ENCODE data around the gene DYNC2H1.

The DYNC2H1 gene

DNA sequence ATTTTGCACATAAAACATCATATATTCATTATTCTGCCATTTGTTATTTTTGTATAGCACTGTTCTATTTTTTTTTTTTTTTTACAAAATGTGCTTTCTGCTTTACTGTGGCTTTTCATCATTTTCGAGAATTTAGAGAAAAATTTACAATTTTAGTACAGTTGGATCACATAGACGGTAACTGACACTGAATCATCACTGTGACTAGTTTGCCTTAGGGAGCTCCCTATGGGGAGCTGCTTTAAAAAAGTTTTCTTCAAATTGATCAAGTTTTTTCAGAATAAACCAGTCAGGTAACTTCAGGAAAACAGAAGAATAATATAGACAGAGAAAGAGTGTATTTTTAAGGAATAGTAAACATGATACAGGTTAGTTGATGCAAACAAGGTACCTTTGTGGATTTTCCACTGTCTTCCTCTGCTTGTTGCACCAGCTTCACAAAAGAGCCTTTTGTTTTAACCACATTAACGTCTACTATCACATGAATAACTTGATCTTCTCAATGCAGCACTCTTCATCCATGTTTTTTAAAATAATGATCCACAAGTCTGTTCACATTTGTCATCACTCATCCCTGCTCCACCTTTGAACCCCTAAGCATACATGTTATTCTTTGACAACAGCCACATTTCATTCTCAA lies 327.0 kb downstream of the DYNC2H1 start:
- Histone ChIP-seq H3K27me3 (ENCODE audit: control insufficient read depth in 1 of 2, insufficient read depth in 2 of 2, low read length in 2 of 2) (no peaks in the 10 kb centered on the region), H3K36me3 (ENCODE audit: control insufficient read depth in 1 of 2, insufficient read depth in 2 of 2, low read length in 2 of 2) (no peaks in the 10 kb centered on the region), H3K9me3 (ENCODE audit: control insufficient read depth in 1 of 2, low read length in 2 of 2) (no peaks in the 10 kb centered on the region), H3K27ac (ENCODE audit: low read depth, low read length) (no peak overlapping the region), H3K4me1 (ENCODE audit: control insufficient read depth in 1 of 2, insufficient read depth in 2 of 2, low read length in 2 of 2) (no peaks in the 10 kb centered on the region), H3K9ac (ENCODE audit: low read depth in 1 of 2, low read length in 2 of 2) (no peak overlapping the region), H3K4me3 (ENCODE audit: low read depth in 1 of 2, low read length in 2 of 2) (no peak overlapping the region)

DNA sequence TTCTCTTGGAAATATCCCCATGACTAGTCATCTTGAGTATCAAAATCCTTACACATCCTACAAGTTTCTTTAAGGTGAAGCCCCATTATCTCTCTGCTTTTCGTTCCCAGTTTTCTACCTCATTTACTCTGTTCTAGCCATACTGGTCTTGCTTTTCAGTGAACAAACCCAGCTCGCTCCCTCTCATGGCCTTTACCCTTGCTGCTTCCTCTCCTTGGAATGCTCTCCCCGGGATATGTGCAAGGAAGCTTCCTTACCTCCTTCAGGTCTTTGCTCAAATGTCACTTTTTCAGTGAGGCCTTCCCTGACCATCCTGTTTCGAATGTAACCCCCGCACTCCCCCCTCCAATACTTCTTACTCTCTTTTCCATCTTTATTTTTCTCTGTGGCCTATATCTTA lies 331.8 kb downstream of the DYNC2H1 start:
- Histone ChIP-seq H3K4me3 (ENCODE audit: low read depth in 1 of 2, low read length in 2 of 2) (no peak overlapping the region), H3K27ac (ENCODE audit: low read depth, low read length) (no peak overlapping the region), H3K4me1 (ENCODE audit: control insufficient read depth in 1 of 2, insufficient read depth in 2 of 2, low read length in 2 of 2) (no peaks in the 10 kb centered on the region), H3K9me3 (ENCODE audit: control insufficient read depth in 1 of 2, low read length in 2 of 2) (no peaks in the 10 kb centered on the region), H3K36me3 (ENCODE audit: control insufficient read depth in 1 of 2, insufficient read depth in 2 of 2, low read length in 2 of 2) (no peaks in the 10 kb centered on the region), H3K9ac (ENCODE audit: low read depth in 1 of 2, low read length in 2 of 2) (no peak overlapping the region), H3K27me3 (ENCODE audit: control insufficient read depth in 1 of 2, insufficient read depth in 2 of 2, low read length in 2 of 2) (no peaks in the 10 kb centered on the region)

DNA sequence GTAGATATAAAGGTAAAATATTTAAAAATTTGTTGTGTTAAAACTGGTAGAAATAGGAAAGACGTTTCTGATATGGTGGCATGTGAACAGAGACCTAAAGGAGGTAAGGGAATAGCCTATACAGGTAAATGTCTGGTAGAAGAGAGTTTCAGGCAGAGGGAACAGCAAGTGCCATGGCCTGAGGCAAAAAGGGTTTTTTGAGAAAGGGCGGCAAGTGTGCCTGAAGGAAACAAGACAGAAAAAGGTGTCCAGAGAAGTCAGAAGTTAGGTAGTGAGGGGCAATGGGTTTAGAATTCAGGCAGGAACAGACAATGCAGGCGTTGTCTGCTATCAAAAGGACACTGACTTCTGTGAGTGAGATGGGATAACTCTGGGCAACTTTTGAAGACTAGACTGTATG lies 339.7 kb downstream of the DYNC2H1 start:
- H3K27me3 ChIP-seq (ENCODE audit: control insufficient read depth in 1 of 2, insufficient read depth in 2 of 2, low read length in 2 of 2): no peaks in the 10 kb centered on the region
- no peaks in the 10 kb centered on the region for H3K4me1 ChIP-seq (ENCODE audit: control insufficient read depth in 1 of 2, insufficient read depth in 2 of 2, low read length in 2 of 2)
- no peaks in the 10 kb centered on the region for H3K9me3 ChIP-seq (ENCODE audit: control insufficient read depth in 1 of 2, low read length in 2 of 2)
- H3K4me3 ChIP-seq (ENCODE audit: low read depth in 1 of 2, low read length in 2 of 2): no peak overlapping the region
- H3K27ac ChIP-seq (ENCODE audit: low read depth, low read length): no peak overlapping the region
- H3K36me3 ChIP-seq (ENCODE audit: control insufficient read depth in 1 of 2, insufficient read depth in 2 of 2, low read length in 2 of 2): no peaks in the 10 kb centered on the region
- H3K9ac ChIP-seq (ENCODE audit: low read depth in 1 of 2, low read length in 2 of 2): no peak overlapping the region

DNA sequence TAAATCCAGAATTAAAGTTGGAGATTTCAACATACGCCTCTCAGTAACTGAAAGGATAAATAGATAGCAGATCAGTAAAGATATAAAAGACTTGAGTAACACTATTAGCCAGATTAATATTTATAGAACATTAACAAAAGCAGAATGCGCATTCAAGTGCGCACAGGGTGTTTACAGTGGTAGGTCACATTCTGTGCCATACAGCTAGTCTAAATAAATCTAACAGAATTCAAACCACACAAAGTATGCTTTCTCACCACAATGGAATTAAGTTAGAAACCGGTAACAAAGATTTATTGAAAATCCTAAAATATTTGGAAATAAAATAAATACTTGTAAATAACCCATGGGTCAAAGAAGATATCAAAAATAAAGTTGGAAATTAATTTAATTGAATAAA lies 341.0 kb downstream of the DYNC2H1 start:
- Histone ChIP-seq H3K27ac (ENCODE audit: low read depth, low read length) (no peak overlapping the region), H3K9ac (ENCODE audit: low read depth in 1 of 2, low read length in 2 of 2) (no peak overlapping the region), H3K4me1 (ENCODE audit: control insufficient read depth in 1 of 2, insufficient read depth in 2 of 2, low read length in 2 of 2) (no peaks in the 10 kb centered on the region), H3K27me3 (ENCODE audit: control insufficient read depth in 1 of 2, insufficient read depth in 2 of 2, low read length in 2 of 2) (no peaks in the 10 kb centered on the region), H3K36me3 (ENCODE audit: control insufficient read depth in 1 of 2, insufficient read depth in 2 of 2, low read length in 2 of 2) (no peaks in the 10 kb centered on the region), H3K4me3 (ENCODE audit: low read depth in 1 of 2, low read length in 2 of 2) (no peak overlapping the region), H3K9me3 (ENCODE audit: control insufficient read depth in 1 of 2, low read length in 2 of 2) (no peaks in the 10 kb centered on the region)

DNA sequence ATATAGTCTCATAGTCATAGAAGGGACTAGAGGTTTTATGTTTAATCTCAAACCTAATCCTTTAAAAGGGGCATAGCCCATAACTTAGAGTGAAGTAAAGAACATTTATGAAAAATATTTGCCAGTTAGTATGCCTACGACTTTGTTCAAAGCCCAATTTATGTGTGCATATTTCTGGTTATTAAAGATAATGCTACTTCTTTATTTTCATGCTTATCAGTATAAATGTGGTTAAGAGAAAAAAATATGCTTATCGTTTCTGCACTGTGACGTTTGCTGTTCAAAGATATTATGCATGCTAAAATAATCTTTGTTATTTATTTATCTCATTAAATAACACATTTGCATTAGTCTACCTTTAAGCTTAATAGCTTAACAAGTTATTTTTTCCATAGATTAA lies 343.9 kb downstream of the DYNC2H1 start:
- Histone ChIP-seq H3K4me3 (ENCODE audit: low read depth in 1 of 2, low read length in 2 of 2) (no peak overlapping the region), H3K4me1 (ENCODE audit: control insufficient read depth in 1 of 2, insufficient read depth in 2 of 2, low read length in 2 of 2) (no peaks in the 10 kb centered on the region), H3K9ac (ENCODE audit: low read depth in 1 of 2, low read length in 2 of 2) (no peak overlapping the region), H3K27ac (ENCODE audit: low read depth, low read length) (no peak overlapping the region), H3K27me3 (ENCODE audit: control insufficient read depth in 1 of 2, insufficient read depth in 2 of 2, low read length in 2 of 2) (no peaks in the 10 kb centered on the region), H3K9me3 (ENCODE audit: control insufficient read depth in 1 of 2, low read length in 2 of 2) (no peaks in the 10 kb centered on the region), H3K36me3 (ENCODE audit: control insufficient read depth in 1 of 2, insufficient read depth in 2 of 2, low read length in 2 of 2) (no peaks in the 10 kb centered on the region)

DNA sequence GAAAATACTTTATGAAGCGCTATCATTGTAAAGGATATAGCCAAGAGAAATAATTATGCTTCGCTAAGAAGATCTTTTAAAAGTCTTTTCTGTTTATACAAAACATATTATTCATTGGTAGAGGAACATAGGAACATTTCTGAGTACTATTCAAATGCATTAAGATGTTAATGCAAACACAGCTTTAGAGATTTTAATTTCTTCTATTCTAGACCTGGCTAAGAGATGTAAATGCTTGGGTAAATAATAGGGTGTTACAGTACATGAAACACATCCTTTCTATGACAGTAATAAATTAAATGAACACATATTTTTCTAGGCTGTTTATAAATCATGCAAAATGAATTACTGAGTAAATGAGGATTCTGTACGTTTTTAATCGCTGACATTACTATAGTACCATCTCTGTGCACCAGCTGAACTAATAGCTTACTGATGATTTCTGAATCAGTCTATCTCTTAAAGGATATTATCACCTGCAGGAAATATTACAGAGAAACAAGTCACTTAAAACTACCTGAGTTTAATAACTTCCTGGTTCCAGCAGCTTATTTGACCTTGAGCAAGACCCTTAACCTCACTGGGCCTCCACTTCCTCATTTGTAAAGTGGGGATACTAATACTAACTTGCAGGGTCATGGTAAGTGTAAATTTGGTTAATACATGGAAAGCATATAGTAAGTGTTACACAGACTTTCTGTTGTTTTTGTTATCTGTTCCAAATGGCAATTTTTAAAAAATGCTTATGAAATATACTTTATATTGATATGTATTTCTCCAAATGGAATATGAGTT lies 344.9 kb downstream of the DYNC2H1 start:
- Histone ChIP-seq H3K4me3 (ENCODE audit: low read depth in 1 of 2, low read length in 2 of 2) (no peak overlapping the region), H3K9me3 (ENCODE audit: control insufficient read depth in 1 of 2, low read length in 2 of 2) (no peaks in the 10 kb centered on the region), H3K36me3 (ENCODE audit: control insufficient read depth in 1 of 2, insufficient read depth in 2 of 2, low read length in 2 of 2) (no peaks in the 10 kb centered on the region), H3K9ac (ENCODE audit: low read depth in 1 of 2, low read length in 2 of 2) (no peak overlapping the region), H3K4me1 (ENCODE audit: control insufficient read depth in 1 of 2, insufficient read depth in 2 of 2, low read length in 2 of 2) (no peaks in the 10 kb centered on the region), H3K27ac (ENCODE audit: low read depth, low read length) (no peak overlapping the region), H3K27me3 (ENCODE audit: control insufficient read depth in 1 of 2, insufficient read depth in 2 of 2, low read length in 2 of 2) (no peaks in the 10 kb centered on the region)

DNA sequence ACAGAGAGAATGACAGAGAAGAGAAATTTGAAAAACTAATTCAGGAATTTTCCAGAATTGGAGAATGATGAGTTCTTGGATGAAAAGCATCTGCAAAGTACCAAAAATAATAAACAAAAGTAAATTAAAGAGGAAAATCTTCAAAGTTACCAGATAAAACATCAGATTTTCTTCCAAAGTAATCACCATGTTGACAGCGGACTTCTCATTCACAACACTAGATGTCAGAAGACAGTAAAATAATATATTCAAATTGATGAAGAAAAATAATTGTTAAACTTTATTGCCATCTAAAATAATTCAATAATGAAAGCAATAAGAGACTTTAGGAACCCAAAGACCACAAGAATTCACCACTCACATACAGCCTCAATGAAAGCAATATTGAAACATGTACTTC lies 355.2 kb downstream of the DYNC2H1 start:
- H3K36me3 ChIP-seq (ENCODE audit: control insufficient read depth in 1 of 2, insufficient read depth in 2 of 2, low read length in 2 of 2): no peaks in the 10 kb centered on the region
- no peak overlapping the region for H3K4me3 ChIP-seq (ENCODE audit: low read depth in 1 of 2, low read length in 2 of 2)
- no peak overlapping the region for H3K9ac ChIP-seq (ENCODE audit: low read depth in 1 of 2, low read length in 2 of 2)
- H3K27me3 ChIP-seq (ENCODE audit: control insufficient read depth in 1 of 2, insufficient read depth in 2 of 2, low read length in 2 of 2): no peaks in the 10 kb centered on the region
- H3K4me1 ChIP-seq (ENCODE audit: control insufficient read depth in 1 of 2, insufficient read depth in 2 of 2, low read length in 2 of 2): no peaks in the 10 kb centered on the region
- H3K9me3 ChIP-seq (ENCODE audit: control insufficient read depth in 1 of 2, low read length in 2 of 2): no peaks in the 10 kb centered on the region
- no peak overlapping the region for H3K27ac ChIP-seq (ENCODE audit: low read depth, low read length)

DNA sequence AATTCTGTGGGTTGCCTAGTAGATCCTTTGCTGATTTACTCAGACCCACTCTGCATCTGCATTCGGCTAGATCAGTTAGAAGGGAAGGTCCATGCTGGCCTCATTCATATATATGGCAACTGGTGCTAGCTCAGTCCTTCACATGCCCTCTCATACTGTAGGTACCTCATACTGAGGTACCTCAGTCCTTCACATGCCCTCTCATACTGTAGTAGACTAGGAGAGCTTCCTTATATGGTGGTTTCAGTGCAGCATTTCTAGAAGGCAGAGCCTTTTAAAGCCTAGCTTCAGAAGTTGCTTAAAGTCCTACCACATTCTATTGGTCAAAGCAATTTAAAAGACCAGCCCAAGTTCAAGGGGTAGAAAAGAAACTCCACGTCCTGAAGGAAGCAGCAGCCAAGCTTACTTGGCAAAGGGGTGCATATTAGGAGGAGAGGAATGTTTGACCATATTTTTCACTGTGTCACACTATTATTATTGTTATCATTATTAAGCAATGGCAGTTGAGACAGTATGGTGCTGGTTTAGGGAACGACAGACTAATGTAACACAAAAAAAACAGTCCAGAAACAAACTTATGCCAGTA lies 356.4 kb downstream of the DYNC2H1 start:
- H3K36me3 ChIP-seq (ENCODE audit: control insufficient read depth in 1 of 2, insufficient read depth in 2 of 2, low read length in 2 of 2): no peaks in the 10 kb centered on the region
- H3K27ac ChIP-seq (ENCODE audit: low read depth, low read length): no peak overlapping the region
- H3K9me3 ChIP-seq (ENCODE audit: control insufficient read depth in 1 of 2, low read length in 2 of 2): no peaks in the 10 kb centered on the region
- no peak overlapping the region for H3K4me3 ChIP-seq (ENCODE audit: low read depth in 1 of 2, low read length in 2 of 2)
- H3K4me1 ChIP-seq (ENCODE audit: control insufficient read depth in 1 of 2, insufficient read depth in 2 of 2, low read length in 2 of 2): no peaks in the 10 kb centered on the region
- no peak overlapping the region for H3K9ac ChIP-seq (ENCODE audit: low read depth in 1 of 2, low read length in 2 of 2)
- H3K27me3 ChIP-seq (ENCODE audit: control insufficient read depth in 1 of 2, insufficient read depth in 2 of 2, low read length in 2 of 2): no peaks in the 10 kb centered on the region

DNA sequence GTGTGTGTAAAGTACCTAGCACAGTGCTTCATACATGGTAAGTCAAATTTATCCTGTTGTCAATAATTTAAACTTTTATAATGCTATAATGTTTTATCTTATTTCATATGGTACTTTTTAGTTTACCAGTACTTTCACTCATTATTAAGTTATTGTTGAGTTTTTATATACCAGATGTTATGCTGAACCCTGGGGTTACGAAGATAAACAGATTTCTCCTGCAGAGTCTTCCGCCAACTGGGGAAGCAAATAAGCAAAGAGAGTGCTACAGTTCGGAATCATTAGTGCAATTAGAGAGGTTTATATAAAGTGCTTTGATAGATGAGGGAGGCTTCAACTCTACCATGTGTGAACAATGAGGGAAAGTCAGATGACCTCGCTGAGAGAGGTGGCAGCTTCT lies 362.3 kb downstream of the DYNC2H1 start:
- Histone ChIP-seq H3K36me3 (ENCODE audit: control insufficient read depth in 1 of 2, insufficient read depth in 2 of 2, low read length in 2 of 2) (no peaks in the 10 kb centered on the region), H3K9ac (ENCODE audit: low read depth in 1 of 2, low read length in 2 of 2) (no peak overlapping the region), H3K27me3 (ENCODE audit: control insufficient read depth in 1 of 2, insufficient read depth in 2 of 2, low read length in 2 of 2) (no peaks in the 10 kb centered on the region), H3K9me3 (ENCODE audit: control insufficient read depth in 1 of 2, low read length in 2 of 2) (no peaks in the 10 kb centered on the region), H3K4me1 (ENCODE audit: control insufficient read depth in 1 of 2, insufficient read depth in 2 of 2, low read length in 2 of 2) (no peaks in the 10 kb centered on the region), H3K4me3 (ENCODE audit: low read depth in 1 of 2, low read length in 2 of 2) (no peak overlapping the region), H3K27ac (ENCODE audit: low read depth, low read length) (no peak overlapping the region)

DNA sequence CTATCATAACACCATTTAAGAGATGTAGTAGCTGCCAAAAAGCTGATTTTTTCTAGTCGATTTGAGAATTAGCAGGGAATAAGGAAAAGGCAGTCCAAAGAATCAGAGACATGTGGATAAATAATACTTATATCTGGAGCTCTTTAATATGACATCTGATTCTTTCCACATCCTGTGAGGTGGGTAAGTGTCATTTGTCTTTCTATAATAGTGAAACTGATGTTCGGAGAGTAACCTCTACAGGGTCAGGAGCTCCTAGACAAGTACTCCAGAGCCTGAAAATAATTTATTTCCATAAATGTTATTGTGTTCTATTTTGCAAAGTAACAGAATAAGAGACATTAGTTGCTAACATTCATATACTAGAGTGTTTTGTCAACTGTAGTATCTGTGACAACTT lies 367.6 kb downstream of the DYNC2H1 start:
- H3K9me3 ChIP-seq (ENCODE audit: control insufficient read depth in 1 of 2, low read length in 2 of 2): no peaks in the 10 kb centered on the region

More for the DNA sequence above, 367.6 kb downstream of the DYNC2H1 start:
- no peak overlapping the region for H3K27ac ChIP-seq (ENCODE audit: low read depth, low read length)
- no peaks in the 10 kb centered on the region for H3K36me3 ChIP-seq (ENCODE audit: control insufficient read depth in 1 of 2, insufficient read depth in 2 of 2, low read length in 2 of 2)
- H3K4me1 ChIP-seq (ENCODE audit: control insufficient read depth in 1 of 2, insufficient read depth in 2 of 2, low read length in 2 of 2): no peaks in the 10 kb centered on the region
- H3K27me3 ChIP-seq (ENCODE audit: control insufficient read depth in 1 of 2, insufficient read depth in 2 of 2, low read length in 2 of 2): no peaks in the 10 kb centered on the region
- no peak overlapping the region for H3K4me3 ChIP-seq (ENCODE audit: low read depth in 1 of 2, low read length in 2 of 2)
- H3K9ac ChIP-seq (ENCODE audit: low read depth in 1 of 2, low read length in 2 of 2): no peak overlapping the region

Data from duodenal mucosa (tissue), 2 donors.